Suprapubic skin (tissue), 4 donors: ENCODE data around the gene IL19.

Experiments
- CTCF ChIP-seq, 2 donors: fragments of 200-600 bp in 1 of 2; fragments of 450-650 bp in 1 of 2; sonication (generic) in 1 of 2; IDR thresholded peaks; one replicate each; pipeline ENCODE4 v1.5.1; 2016 to 2019; ENCODE audit warnings: antibody characterized with exemption in 2 of 2, mild to moderate bottlenecking in 1 of 2, moderate library complexity in 1 of 2
- EP300 ChIP-seq: sonication (generic); formaldehyde crosslinking; IDR thresholded peaks from one replicate; pipeline ENCODE4 v1.6.1; 2017; ENCODE audit warnings: antibody characterized with exemption
- POLR2A ChIP-seq, 2 donors: fragments of 450-650 bp; IDR thresholded peaks; one replicate each; pipeline ENCODE4 v1.6.1; 2017; ENCODE audit warnings: antibody characterized with exemption in 2 of 2, mild to moderate bottlenecking in 2 of 2, moderate library complexity in 2 of 2
- POLR2AphosphoS5 ChIP-seq, 3 donors: sonication (generic); formaldehyde crosslinking; IDR thresholded peaks; one replicate each; pipeline ENCODE4 v1.6.1; 2017; ENCODE audit warnings: antibody characterized with exemption in 3 of 3

- TF ChIP-seq POLR2A (IDR thresholded peaks at IDR 0.05) (no peak), CTCF (IDR thresholded peaks at IDR 0.05) (no peak), POLR2AphosphoS5 (IDR thresholded peaks at IDR 0.05) (no peak), EP300 (no peak)
Observed at GRCh38 chr1:206788487-206789050, 18.0 kb downstream of the IL19 start.
